ENCODE data around the gene TYW3. TPM values are rescaled to one million over a fixed set of nuclear protein-coding genes. Genes with fewer than 3 reads are reported as not detected.

Gene TYW3
- total and polyA plus RNA-seq, 2 of the 13 experiments (the other 11 are each of a cell fraction or from before 2014, with no cell fraction given): 17.6 to 45.8 TPM

- TF ChIP-seq CTCF (CRISPR knock-in tag; IDR thresholded peaks at IDR 0.05) (peak; percentile 33; the same call in 1 of the 2 replicates), FOXP4 (CRISPR knock-in tag; IDR thresholded peaks at IDR 0.05) (peak; percentile 40), ZIK1 (CRISPR knock-in tag; IDR thresholded peaks at IDR 0.05; ENCODE audit: borderline replicate concordance, low read depth) (peak; percentile 60; the same call in 1 of the 2 replicates), CBX2 (IDR thresholded peaks at IDR 0.05; ENCODE audit: low read depth, low read length) (no peak), CBX2 (CRISPR knock-in tag; IDR thresholded peaks at IDR 0.05; ENCODE audit: low read depth) (0 out of 2 replicates have a peak, but pooled peaks have one; percentile 14), TEF (CRISPR knock-in tag; IDR thresholded peaks at IDR 0.05) (no peak), RFX5 (IDR thresholded peaks at IDR 0.05; ENCODE audit: low read depth, low read length) (no peak), ATF7 (IDR thresholded peaks at IDR 0.05) (no peak), ATF7 (CRISPR knock-in tag; IDR thresholded peaks at IDR 0.05) (no peak), TEAD3 (CRISPR knock-in tag; optimal IDR thresholded peaks at IDR 0.05; ENCODE audit: borderline replicate concordance) (peak; percentile 75), KLF6 (CRISPR knock-in tag; IDR thresholded peaks at IDR 0.05) (peak; percentile 58; the same call in 1 of the 2 replicates), ZNF281 (CRISPR knock-in tag; IDR thresholded peaks at IDR 0.05; ENCODE audit: borderline replicate concordance) (peak; percentile 32; the same call in 1 of the 2 replicates), ARID3A (IDR thresholded peaks at IDR 0.05; ENCODE audit: low read depth, low read length) (peak; percentile 64), SRY (CRISPR knock-in tag; IDR thresholded peaks at IDR 0.05) (0 out of 2 replicates have a peak, but pooled peaks have one; percentile 53), NPAS2 (CRISPR knock-in tag; IDR thresholded peaks at IDR 0.05; ENCODE audit: borderline replicate concordance) (no peak), SOX5 (CRISPR knock-in tag; IDR thresholded peaks at IDR 0.05; ENCODE audit: borderline replicate concordance) (peak; percentile 49; the same call in 1 of the 2 replicates), ZBTB3 (CRISPR knock-in tag; IDR thresholded peaks at IDR 0.05; ENCODE audit: borderline replicate concordance, low read depth) (no peak; the same call in 1 of the 2 replicates), ZBTB33 (CRISPR knock-in tag; IDR thresholded peaks at IDR 0.05) (0 out of 2 replicates have a peak, but pooled peaks have one; percentile 9)
Measured at GRCh38 chr1:74732960-74733603, at the start of gene TYW3, which contains the start of gene CRYZ (continued).

Measured in HepG2 (cell line).